Activated T-helper 1 cell treated with anti-CD3 and anti-CD28 coated beads, Interleukin-12 subunit alpha, Interleukin-12 subunit beta, Interleukin-2, Interleukin-4 antibody, amounts not matched to agents 30 ng/mL and 10 ng/mL and 1 ng/mL, durations not matched to agents 14 hours and 24 hours and 36 hours (primary cell): ENCODE data around the gene RSRC1. TPM values are rescaled to one million over a fixed set of nuclear protein-coding genes. Genes with fewer than 3 reads are reported as not detected.
"Not testable (repeated sequence)": the region's sequence is repeated elsewhere in the genome, so short reads cannot be mapped to it uniquely, and the experiment has no call there.

Experiments used
- DNase-seq: peaks from one replicate; pipeline ENCODE4 v3.0.0; 2021; ENCODE audit warnings: low spot score
- H3K27ac Mint-ChIP-seq: one replicate; pipeline ENCODE4 v1.8.0; 2021; ENCODE audit warnings: mild to moderate bottlenecking, mixed read lengths
- H3K27me3 Mint-ChIP-seq: one replicate; pipeline ENCODE4 v1.8.0; 2022; ENCODE audit warnings: mild to moderate bottlenecking, moderate library complexity, mixed read lengths; ENCODE audit not compliant: insufficient read depth
- H3K36me3 Mint-ChIP-seq: one replicate; pipeline ENCODE4 v1.8.0; 2021; ENCODE audit warnings: low read depth, mixed read lengths
- H3K4me1 Mint-ChIP-seq: one replicate; pipeline ENCODE4 v1.8.0; 2021; ENCODE audit warnings: low read depth, mixed read lengths
- H3K4me3 Mint-ChIP-seq: one replicate; pipeline ENCODE4 v1.8.0; 2021; ENCODE audit warnings: mild to moderate bottlenecking, moderate library complexity, mixed read lengths
- H3K9me3 Mint-ChIP-seq: one replicate; pipeline ENCODE4 v1.8.0; 2021; ENCODE audit warnings: mixed read lengths
- intact Hi-C: fragments of 100-400 bp; cut with micrococcal nuclease; formaldehyde crosslinking; loops from one replicate; pipeline ENCODE4 v1.15.1; 2024
- total RNA-seq: library from RNA; stranded (reverse); gene quantifications from 2 replicates; pipeline ENCODE4 v1.2.3, GENCODE V29; 2022

Gene RSRC1
- 41.1 and 41.8 TPM in 2 replicates for total RNA-seq

GRCh38 chr3:158109804-158110657 lies at the start of gene RSRC1:
RSRC1 (plus strand) TSS chr3:158110089; CDS start chr3:158122105, 12,016 bp downstream.
- Mint-ChIP-seq H3K27ac (peak within 1 kb of the TSS; percentile 65), H3K4me3 (peak within 1 kb of the TSS; percentile 87), H3K27me3 (peaks cover 39% of the 10 kb centered on the region), H3K4me1 (peaks cover 62% of the 10 kb centered on the region), H3K36me3 (peaks cover 25% of the 10 kb centered on the region), H3K9me3 (peaks cover 17% of the 10 kb centered on the region)
- intact Hi-C loops: loop anchor here (1.0 to 10.0 kb wide), 11 partner anchors 12 to 1655 kb away; partner anchors contain the start of genes GFM1, MFSD1 and MLF1
- peak; percentile 71 for DNase-seq

GRCh38 chr3:158065574-158065973 lies 44.3 kb upstream of the RSRC1 start:
- H3K4me3 Mint-ChIP-seq, H3K27ac Mint-ChIP-seq, H3K36me3 Mint-ChIP-seq, H3K4me1 Mint-ChIP-seq, H3K9me3 Mint-ChIP-seq, H3K27me3 Mint-ChIP-seq, DNase-seq, intact Hi-C loops: not testable (repeated sequence)

GRCh38 chr3:158072790-158073189 lies 37.1 kb upstream of the RSRC1 start:
- intact Hi-C loops: no loop called here
- H3K4me1 Mint-ChIP-seq: no peaks in the 10 kb centered on the region
- peaks cover under 1% of the 10 kb centered on the region for H3K27me3 Mint-ChIP-seq
- H3K9me3 Mint-ChIP-seq: no peaks in the 10 kb centered on the region
- H3K27ac Mint-ChIP-seq: no peak overlapping the region
- no peaks in the 10 kb centered on the region for H3K36me3 Mint-ChIP-seq
- H3K4me3 Mint-ChIP-seq: no peak overlapping the region
- no peak for DNase-seq

DNA sequence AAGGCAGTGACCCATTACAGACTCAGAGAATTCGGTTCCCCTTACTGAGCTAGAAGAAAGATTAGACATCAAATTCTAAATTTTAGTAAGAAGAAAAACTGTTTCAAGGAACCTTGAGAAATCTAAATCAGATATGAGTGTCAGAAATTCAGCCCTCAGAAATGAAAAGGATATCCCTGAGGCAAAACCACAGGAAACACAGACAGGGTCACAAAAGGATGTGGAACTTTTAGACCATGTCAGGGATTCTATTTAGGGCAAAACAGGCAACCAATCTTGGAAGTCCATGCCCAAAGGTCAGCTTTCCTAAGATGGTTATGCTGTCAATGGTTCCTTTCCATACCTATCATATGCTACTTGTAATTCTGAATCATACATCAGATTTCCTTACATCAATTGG lies 35.3 kb upstream of the RSRC1 start:
- DNase-seq: no peak
- no peak overlapping the region for H3K4me3 Mint-ChIP-seq
- intact Hi-C loops: no loop called here
- no peaks in the 10 kb centered on the region for H3K4me1 Mint-ChIP-seq
- no peaks in the 10 kb centered on the region for H3K36me3 Mint-ChIP-seq
- H3K27ac Mint-ChIP-seq: no peak overlapping the region
- H3K9me3 Mint-ChIP-seq: no peaks in the 10 kb centered on the region
- peaks cover 4% of the 10 kb centered on the region for H3K27me3 Mint-ChIP-seq

DNA sequence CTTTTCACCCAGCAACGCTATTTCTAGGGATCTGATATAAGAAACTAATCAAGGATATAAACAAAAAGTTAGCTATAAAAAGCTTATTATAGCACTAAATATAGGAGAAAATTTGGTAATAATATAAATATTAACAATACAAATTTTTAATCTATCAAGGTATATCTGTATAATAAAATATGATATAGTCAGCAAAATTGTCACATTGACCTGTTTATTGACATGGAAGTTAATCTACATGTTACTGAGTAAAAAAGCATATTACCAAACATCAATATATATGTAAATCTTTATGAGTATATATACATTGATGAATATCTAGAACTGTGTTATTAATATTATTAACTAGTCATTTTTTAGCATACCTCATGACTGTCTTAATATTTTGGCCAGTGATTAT lies 30.3 kb upstream of the RSRC1 start:
- H3K27me3 Mint-ChIP-seq: peaks cover 6% of the 10 kb centered on the region
- intact Hi-C loops: no loop called here

DNA sequence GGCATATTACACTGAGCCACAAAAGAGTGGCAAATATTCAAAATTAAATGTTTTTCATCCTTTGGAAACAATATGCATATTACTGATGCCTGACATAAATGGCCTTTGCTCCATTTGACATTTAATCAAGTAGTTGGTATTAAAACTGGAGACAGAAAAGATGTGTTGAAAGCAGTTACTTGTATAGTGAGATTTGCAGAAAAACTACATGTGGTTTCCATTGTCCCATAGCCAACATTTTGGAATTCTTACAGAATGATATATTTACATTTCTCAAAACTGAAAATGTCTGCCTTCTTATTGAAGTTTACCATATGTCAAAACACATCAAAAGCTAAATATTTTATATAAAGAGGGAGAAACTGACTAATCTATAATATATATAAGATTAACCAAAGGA lies 25.2 kb upstream of the RSRC1 start:
- H3K27ac Mint-ChIP-seq: no peak overlapping the region
- peaks cover 12% of the 10 kb centered on the region for H3K27me3 Mint-ChIP-seq
- H3K4me3 Mint-ChIP-seq: no peak overlapping the region
- no peaks in the 10 kb centered on the region for H3K36me3 Mint-ChIP-seq
- H3K4me1 Mint-ChIP-seq: no peaks in the 10 kb centered on the region
- no peak for DNase-seq
- intact Hi-C loops: no loop called here
- H3K9me3 Mint-ChIP-seq: no peaks in the 10 kb centered on the region

More for the DNA sequence above, 30.3 kb upstream of the RSRC1 start:
- H3K4me1 Mint-ChIP-seq: no peaks in the 10 kb centered on the region
- H3K4me3 Mint-ChIP-seq: no peak overlapping the region
- H3K9me3 Mint-ChIP-seq: no peaks in the 10 kb centered on the region
- no peak for DNase-seq
- H3K27ac Mint-ChIP-seq: no peak overlapping the region
- no peaks in the 10 kb centered on the region for H3K36me3 Mint-ChIP-seq

- intact Hi-C loops: no loop called here
- H3K4me1 Mint-ChIP-seq: no peaks in the 10 kb centered on the region
- H3K27ac Mint-ChIP-seq: no peak overlapping the region
- peaks cover 12% of the 10 kb centered on the region for H3K27me3 Mint-ChIP-seq
- H3K9me3 Mint-ChIP-seq: no peaks in the 10 kb centered on the region
- H3K4me3 Mint-ChIP-seq: no peak overlapping the region
- H3K36me3 Mint-ChIP-seq: no peaks in the 10 kb centered on the region
- no peak for DNase-seq
Measured at GRCh38 chr3:158085358-158085757, 24.5 kb upstream of the RSRC1 start.

GRCh38 chr3:158085931-158086330 lies 24.0 kb upstream of the RSRC1 start:
- Mint-ChIP-seq H3K9me3 (no peaks in the 10 kb centered on the region), H3K4me1 (no peaks in the 10 kb centered on the region), H3K36me3 (no peaks in the 10 kb centered on the region), H3K27ac (no peak overlapping the region), H3K4me3 (no peak overlapping the region), H3K27me3 (peaks cover 12% of the 10 kb centered on the region)
- DNase-seq: no peak
- intact Hi-C loops: no loop called here

GRCh38 chr3:158086361-158086760 lies 23.5 kb upstream of the RSRC1 start:
- no peak overlapping the region for H3K27ac Mint-ChIP-seq
- H3K27me3 Mint-ChIP-seq: peaks cover 14% of the 10 kb centered on the region
- no peak overlapping the region for H3K4me3 Mint-ChIP-seq
- no peaks in the 10 kb centered on the region for H3K36me3 Mint-ChIP-seq
- H3K9me3 Mint-ChIP-seq: no peaks in the 10 kb centered on the region
- no peaks in the 10 kb centered on the region for H3K4me1 Mint-ChIP-seq
- no peak for DNase-seq
- intact Hi-C loops: no loop called here

DNA sequence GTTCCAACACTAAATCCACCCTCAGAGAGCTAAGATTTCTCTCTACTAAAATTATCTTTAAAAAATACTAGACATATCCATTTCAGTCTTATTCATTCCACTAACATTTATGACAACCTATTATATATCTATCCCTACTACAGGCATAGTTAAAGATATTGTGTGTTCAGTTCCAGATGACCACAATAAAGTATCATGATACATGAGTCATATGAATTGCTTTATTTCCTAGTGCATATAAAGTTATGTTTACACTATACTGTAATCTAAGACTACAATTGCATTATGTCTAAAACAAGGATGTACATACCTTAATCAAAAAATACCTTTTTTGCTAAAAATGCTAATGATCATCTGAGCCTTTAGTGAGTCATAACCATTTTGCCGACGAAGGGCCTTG lies 23.1 kb upstream of the RSRC1 start:
- H3K4me3 Mint-ChIP-seq: no peak overlapping the region
- H3K36me3 Mint-ChIP-seq: no peaks in the 10 kb centered on the region
- no peaks in the 10 kb centered on the region for H3K9me3 Mint-ChIP-seq

GRCh38 chr3:158091531-158091930 lies 18.4 kb upstream of the RSRC1 start:
- Mint-ChIP-seq H3K27me3 (peaks cover 56% of the 10 kb centered on the region), H3K9me3 (peaks cover 5% of the 10 kb centered on the region), H3K27ac (no peak overlapping the region), H3K36me3 (peaks cover 1% of the 10 kb centered on the region), H3K4me3 (no peak overlapping the region), H3K4me1 (no peaks in the 10 kb centered on the region)
- no peak for DNase-seq
- intact Hi-C loops: no loop called here

More for the DNA sequence above, 23.1 kb upstream of the RSRC1 start:
- no peak overlapping the region for H3K27ac Mint-ChIP-seq
- intact Hi-C loops: no loop called here
- DNase-seq: no peak
- H3K27me3 Mint-ChIP-seq: peaks cover 19% of the 10 kb centered on the region
- H3K4me1 Mint-ChIP-seq: no peaks in the 10 kb centered on the region

- Mint-ChIP-seq H3K4me1 (peaks cover 15% of the 10 kb centered on the region), H3K27me3 (peaks cover 60% of the 10 kb centered on the region), H3K4me3 (no peak overlapping the region), H3K27ac (no peak overlapping the region), H3K36me3 (peaks cover 1% of the 10 kb centered on the region), H3K9me3 (peaks cover 5% of the 10 kb centered on the region)
- intact Hi-C loops: no loop called here
- no peak for DNase-seq
Measured at GRCh38 chr3:158093526-158093925, 16.4 kb upstream of the RSRC1 start.

DNA sequence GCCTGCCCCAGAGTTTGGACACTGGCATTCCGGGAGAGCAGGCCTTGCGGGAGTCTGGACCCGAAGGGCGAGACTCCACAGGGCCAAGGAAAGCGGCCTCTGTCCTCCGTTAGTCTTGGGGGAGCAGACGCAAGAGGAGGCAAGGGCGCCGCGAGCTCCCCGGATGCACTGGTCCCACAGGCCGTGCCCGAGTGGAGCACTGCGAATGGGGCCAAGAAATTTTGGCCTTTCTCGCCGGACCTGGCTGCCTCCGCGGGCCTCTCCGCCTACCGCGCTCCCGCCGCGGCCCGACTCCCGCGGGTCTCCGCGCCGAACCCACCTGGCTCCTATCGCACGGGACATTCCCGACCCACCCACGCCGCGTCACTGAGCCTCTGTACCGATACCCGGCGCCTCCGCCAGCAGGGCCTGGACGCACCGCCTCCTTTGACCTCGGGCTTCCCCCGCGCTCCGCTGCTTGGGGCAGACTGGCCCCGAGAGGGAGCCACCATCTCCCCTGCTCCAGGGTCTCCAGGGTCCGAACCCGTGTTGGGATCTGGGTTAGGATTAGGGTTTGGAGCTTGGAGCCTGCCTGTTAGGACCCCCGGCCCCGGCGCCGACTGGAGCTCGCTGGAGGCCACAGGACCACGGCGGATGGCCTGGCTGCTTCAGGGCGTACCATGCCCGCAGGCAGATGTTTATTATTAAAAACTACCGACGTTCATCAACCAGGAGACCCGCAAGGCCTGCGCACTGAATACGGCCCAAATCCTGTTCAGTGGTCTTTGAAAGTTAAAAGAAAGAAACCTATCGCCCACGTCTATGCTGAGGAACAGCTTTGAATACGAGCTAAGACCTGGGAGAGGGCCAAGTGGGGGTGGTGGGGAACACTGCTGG lies 15.4 kb upstream of the RSRC1 start:
- H3K4me1 Mint-ChIP-seq: peaks cover 15% of the 10 kb centered on the region

More for the DNA sequence above, 15.4 kb upstream of the RSRC1 start:
- Mint-ChIP-seq H3K4me3 (no peak overlapping the region), H3K27me3 (peaks cover 63% of the 10 kb centered on the region), H3K27ac (no peak overlapping the region), H3K36me3 (peaks cover 1% of the 10 kb centered on the region), H3K9me3 (peaks cover 5% of the 10 kb centered on the region)
- intact Hi-C loops: loop anchor here (5.0 kb wide), 2 partner anchors 438 to 477 kb away; no protein-coding TSS in a partner anchor
- DNase-seq: no peak
